ENCODE data around the gene SELENBP1. TPM values are rescaled to one million over a fixed set of nuclear protein-coding genes. Genes with fewer than 3 reads are reported as not detected.
"Not testable (repeated sequence)": the region's sequence is repeated elsewhere in the genome, so short reads cannot be mapped to it uniquely, and the experiment has no call there.

Gene SELENBP1
- total RNA-seq, 1 donor from 2014 or later = 74.6 TPM

DNA sequence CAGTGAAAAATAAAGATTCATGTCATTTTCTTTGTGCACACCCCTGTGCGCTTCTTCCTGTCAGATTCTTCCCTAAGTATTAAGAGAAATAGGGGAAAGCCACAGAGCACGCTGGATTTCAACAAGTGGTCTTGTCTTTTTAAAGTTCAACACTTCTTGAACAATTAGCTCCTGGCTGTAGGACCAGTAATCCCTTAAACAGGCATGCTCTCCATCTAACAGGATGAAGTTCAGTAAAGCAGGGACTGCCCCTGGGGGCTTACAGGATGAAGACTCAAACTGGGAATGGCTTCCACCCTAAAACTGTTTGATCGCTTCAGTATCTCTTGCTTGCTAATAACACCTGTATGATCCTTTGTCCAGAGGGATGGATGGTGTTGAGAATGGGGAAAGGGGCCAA, 31.1 kb upstream of the SELENBP1 start:
- Histone ChIP-seq H3K27me3 (ENCODE audit: control insufficient read depth in 3 of 3, insufficient read depth in 3 of 3, low read length in 3 of 3) (no peaks in the 10 kb centered on the region), H3K4me3 (ENCODE audit: low read length in 3 of 3) (no peak overlapping the region), H3K27ac (ENCODE audit: low read depth, low read length) (no peak overlapping the region), H3K36me3 (ENCODE audit: control insufficient read depth in 3 of 3, insufficient read depth in 3 of 3, low read length in 3 of 3) (peaks cover 60 to 76% (median 62%) of the 10 kb centered on the region in 3 donors), H3K4me1 (ENCODE audit: control insufficient read depth in 3 of 3, insufficient read depth in 3 of 3, low read length in 3 of 3) (peaks cover 13 to 17% (median 16%) of the 10 kb centered on the region in 3 donors), H3K9ac (ENCODE audit: low read depth in 1 of 3, low read length in 3 of 3) (no peak overlapping the region), H3K9me3 (ENCODE audit: control insufficient read depth in 3 of 3, low read length in 3 of 3) (no peaks in the 10 kb centered on the region)

DNA sequence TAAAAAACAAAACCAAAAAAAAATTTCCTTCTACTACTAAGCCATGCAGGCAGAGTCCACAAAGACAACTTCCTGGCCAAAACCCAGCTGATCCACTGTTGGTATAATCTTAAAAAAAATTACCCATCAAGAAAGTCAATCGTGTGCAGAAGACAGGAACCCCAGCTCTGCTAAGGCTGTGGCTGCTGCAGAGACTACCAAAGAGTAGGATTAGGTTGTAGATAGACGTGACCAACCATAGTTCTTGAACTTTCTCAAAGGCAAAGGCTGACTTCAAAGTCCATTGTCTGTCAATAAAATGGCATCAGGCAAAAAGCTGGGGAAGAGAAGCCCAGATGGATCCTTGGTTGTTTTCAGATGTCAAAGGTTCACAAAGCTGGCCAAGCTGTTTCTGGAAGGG, 30.3 kb upstream of the SELENBP1 start:
- Histone ChIP-seq H3K27ac (ENCODE audit: low read depth, low read length) (no peak overlapping the region), H3K4me1 (ENCODE audit: control insufficient read depth in 3 of 3, insufficient read depth in 3 of 3, low read length in 3 of 3) (peaks cover 13 to 17% (median 16%) of the 10 kb centered on the region in 3 donors), H3K9me3 (ENCODE audit: control insufficient read depth in 3 of 3, low read length in 3 of 3) (no peaks in the 10 kb centered on the region), H3K4me3 (ENCODE audit: low read length in 3 of 3) (no peak overlapping the region), H3K27me3 (ENCODE audit: control insufficient read depth in 3 of 3, insufficient read depth in 3 of 3, low read length in 3 of 3) (no peaks in the 10 kb centered on the region), H3K9ac (ENCODE audit: low read depth in 1 of 3, low read length in 3 of 3) (peak overlapping the region in 1 of 3 donors; percentile 10), H3K36me3 (ENCODE audit: control insufficient read depth in 3 of 3, insufficient read depth in 3 of 3, low read length in 3 of 3) (peaks cover 54 to 67% (median 54%) of the 10 kb centered on the region in 3 donors)

DNA sequence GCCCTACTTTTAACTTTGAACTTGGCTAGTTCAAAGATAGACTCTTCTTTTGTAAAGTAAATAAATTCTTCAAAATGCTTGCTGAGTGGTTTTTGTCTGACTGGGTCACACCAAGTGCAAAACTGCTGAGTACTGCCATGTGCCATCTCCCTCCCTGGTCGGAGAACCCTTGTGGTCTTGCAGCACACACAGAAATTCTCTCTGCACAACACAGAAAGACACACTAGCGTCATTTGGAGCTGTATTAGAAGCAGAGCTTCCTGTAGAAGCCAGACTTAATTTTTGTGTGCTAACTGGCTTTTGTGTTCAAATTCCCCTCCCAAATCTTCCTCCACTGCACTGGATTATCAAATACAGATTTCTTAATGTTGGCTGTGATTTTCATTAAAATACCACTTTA, 29.4 kb upstream of the SELENBP1 start:
- Histone ChIP-seq H3K4me3 (ENCODE audit: low read length in 3 of 3) (no peak overlapping the region), H3K36me3 (ENCODE audit: control insufficient read depth in 3 of 3, insufficient read depth in 3 of 3, low read length in 3 of 3) (peaks cover 45 to 60% (median 48%) of the 10 kb centered on the region in 3 donors), H3K9ac (ENCODE audit: low read depth in 1 of 3, low read length in 3 of 3) (no peak overlapping the region), H3K4me1 (ENCODE audit: control insufficient read depth in 3 of 3, insufficient read depth in 3 of 3, low read length in 3 of 3) (peaks cover 13 to 17% (median 16%) of the 10 kb centered on the region in 3 donors), H3K27ac (ENCODE audit: low read depth, low read length) (no peak overlapping the region), H3K27me3 (ENCODE audit: control insufficient read depth in 3 of 3, insufficient read depth in 3 of 3, low read length in 3 of 3) (no peaks in the 10 kb centered on the region), H3K9me3 (ENCODE audit: control insufficient read depth in 3 of 3, low read length in 3 of 3) (no peaks in the 10 kb centered on the region)

DNA sequence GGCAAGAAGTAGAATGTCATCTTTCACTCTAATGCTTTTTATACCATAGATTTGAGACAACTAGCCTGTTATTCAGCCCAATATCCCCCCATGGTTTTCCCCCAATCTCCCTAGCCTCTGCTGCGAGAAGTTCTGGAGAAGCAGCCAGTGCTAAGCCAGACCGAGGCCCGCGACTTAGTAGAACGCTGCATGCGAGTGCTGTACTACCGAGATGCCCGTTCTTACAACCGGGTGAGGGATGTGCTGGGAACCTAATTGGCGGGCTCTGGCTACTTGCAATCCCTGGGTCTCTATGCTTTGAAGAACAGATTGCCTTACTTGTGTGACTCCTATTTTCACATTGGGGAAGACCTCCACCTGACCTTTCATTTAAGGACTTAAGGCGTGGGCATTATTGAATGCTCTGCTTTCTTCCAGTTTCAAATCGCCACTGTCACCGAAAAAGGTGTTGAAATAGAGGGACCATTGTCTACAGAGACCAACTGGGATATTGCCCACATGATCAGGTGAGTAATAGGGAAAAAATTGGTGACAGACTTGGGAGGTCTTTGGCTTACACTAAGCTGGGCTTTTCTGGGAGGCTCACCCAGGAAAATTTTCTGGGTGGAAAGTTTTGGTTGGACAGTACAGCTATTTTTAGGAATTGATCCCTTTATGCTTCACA, 28.8 kb upstream of the SELENBP1 start:
- Histone ChIP-seq H3K4me1 (ENCODE audit: control insufficient read depth in 3 of 3, insufficient read depth in 3 of 3, low read length in 3 of 3) (peaks cover 13 to 17% (median 16%) of the 10 kb centered on the region in 3 donors), H3K9me3 (ENCODE audit: control insufficient read depth in 3 of 3, low read length in 3 of 3) (no peaks in the 10 kb centered on the region), H3K36me3 (ENCODE audit: control insufficient read depth in 3 of 3, insufficient read depth in 3 of 3, low read length in 3 of 3) (peaks cover 40 to 54% (median 44%) of the 10 kb centered on the region in 3 donors), H3K9ac (ENCODE audit: low read depth in 1 of 3, low read length in 3 of 3) (no peak overlapping the region), H3K27me3 (ENCODE audit: control insufficient read depth in 3 of 3, insufficient read depth in 3 of 3, low read length in 3 of 3) (no peaks in the 10 kb centered on the region), H3K4me3 (ENCODE audit: low read length in 3 of 3) (no peak overlapping the region), H3K27ac (ENCODE audit: low read depth, low read length) (no peak overlapping the region)

GRCh38 chr1:151399324-151400171, 27.0 kb upstream of the SELENBP1 start, which contains the start of gene PSMB4:
TSS of gene PSMB4 (plus strand) at chr1:151399573. CDS start at chr1:151399588, 15 bp downstream.
- H3K4me3 ChIP-seq (ENCODE audit: low read length in 3 of 3) = peak within 1 kb of the TSS; percentile 95 to 100 (median 99)

GRCh38 chr1:151396265-151396664, 23.8 kb upstream of the SELENBP1 start:
- H3K27ac ChIP-seq (ENCODE audit: low read depth, low read length); H3K9me3 ChIP-seq (ENCODE audit: control insufficient read depth in 3 of 3, low read length in 3 of 3); H3K4me3 ChIP-seq (ENCODE audit: low read length in 3 of 3); H3K27me3 ChIP-seq (ENCODE audit: control insufficient read depth in 3 of 3, insufficient read depth in 3 of 3, low read length in 3 of 3); H3K9ac ChIP-seq (ENCODE audit: low read depth in 1 of 3, low read length in 3 of 3): not testable (repeated sequence)
- peaks cover 10 to 14% (median 12%) of the 10 kb centered on the region in 3 donors for H3K36me3 ChIP-seq (ENCODE audit: control insufficient read depth in 3 of 3, insufficient read depth in 3 of 3, low read length in 3 of 3)
- peaks cover 10 to 16% (median 15%) of the 10 kb centered on the region in 3 donors for H3K4me1 ChIP-seq (ENCODE audit: control insufficient read depth in 3 of 3, insufficient read depth in 3 of 3, low read length in 3 of 3)

More at GRCh38 chr1:151399324-151400171, 27.0 kb upstream of the SELENBP1 start, which contains the start of gene PSMB4:
- H3K36me3 ChIP-seq (ENCODE audit: control insufficient read depth in 3 of 3, insufficient read depth in 3 of 3, low read length in 3 of 3) = peaks cover 25 to 37% (median 28%) of the 10 kb centered on the region in 3 donors
- no peaks in the 10 kb centered on the region for H3K27me3 ChIP-seq (ENCODE audit: control insufficient read depth in 3 of 3, insufficient read depth in 3 of 3, low read length in 3 of 3)
- peak within 1 kb of the TSS; percentile 95 for H3K27ac ChIP-seq (ENCODE audit: low read depth, low read length)
- H3K9ac ChIP-seq (ENCODE audit: low read depth in 1 of 3, low read length in 3 of 3) = peak within 1 kb of the TSS; percentile 93 to 98 (median 97)
- H3K9me3 ChIP-seq (ENCODE audit: control insufficient read depth in 3 of 3, low read length in 3 of 3) = no peaks in the 10 kb centered on the region
- peaks cover 13 to 17% (median 16%) of the 10 kb centered on the region in 3 donors for H3K4me1 ChIP-seq (ENCODE audit: control insufficient read depth in 3 of 3, insufficient read depth in 3 of 3, low read length in 3 of 3)

- Histone ChIP-seq H3K27ac (ENCODE audit: low read depth, low read length) (no peak overlapping the region), H3K27me3 (ENCODE audit: control insufficient read depth in 3 of 3, insufficient read depth in 3 of 3, low read length in 3 of 3) (no peaks in the 10 kb centered on the region), H3K4me3 (ENCODE audit: low read length in 3 of 3) (no peak overlapping the region), H3K9ac (ENCODE audit: low read depth in 1 of 3, low read length in 3 of 3) (no peak overlapping the region), H3K9me3 (ENCODE audit: control insufficient read depth in 3 of 3, low read length in 3 of 3) (no peaks in the 10 kb centered on the region), H3K4me1 (ENCODE audit: control insufficient read depth in 3 of 3, insufficient read depth in 3 of 3, low read length in 3 of 3) (no peaks in the 10 kb centered on the region), H3K36me3 (ENCODE audit: control insufficient read depth in 3 of 3, insufficient read depth in 3 of 3, low read length in 3 of 3) (no peaks in the 10 kb centered on the region)
Observed at GRCh38 chr1:151393583-151393982, 21.1 kb upstream of the SELENBP1 start.

DNA sequence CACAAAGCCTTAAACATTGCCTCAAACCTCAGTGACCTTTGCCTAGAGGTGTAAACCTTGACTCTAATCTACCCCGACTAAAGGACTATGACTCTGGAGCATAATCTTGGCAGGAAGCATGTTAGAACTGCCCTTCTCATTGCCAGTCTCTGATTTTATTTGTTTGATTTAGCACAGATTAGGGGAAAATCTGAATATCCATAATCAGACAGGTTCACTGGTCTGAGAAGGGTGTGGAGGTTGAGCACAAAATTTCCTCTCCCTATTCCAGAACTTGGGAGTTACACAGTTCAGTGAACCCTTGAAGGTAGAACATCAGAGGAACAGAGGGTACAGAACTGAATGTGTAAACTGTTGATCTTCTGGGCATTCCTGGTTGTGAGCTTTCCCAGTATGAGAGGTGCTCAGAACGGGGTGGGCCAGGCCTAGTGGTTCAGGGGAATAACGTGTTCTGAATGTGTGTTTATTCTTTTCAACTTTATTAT, 18.6 kb upstream of the SELENBP1 start:
- H3K4me1 ChIP-seq (ENCODE audit: control insufficient read depth in 3 of 3, insufficient read depth in 3 of 3, low read length in 3 of 3) = no peaks in the 10 kb centered on the region
- no peaks in the 10 kb centered on the region for H3K9me3 ChIP-seq (ENCODE audit: control insufficient read depth in 3 of 3, low read length in 3 of 3)
- H3K4me3 ChIP-seq (ENCODE audit: low read length in 3 of 3) = no peak overlapping the region
- no peaks in the 10 kb centered on the region for H3K36me3 ChIP-seq (ENCODE audit: control insufficient read depth in 3 of 3, insufficient read depth in 3 of 3, low read length in 3 of 3)
- H3K27ac ChIP-seq (ENCODE audit: low read depth, low read length) = no peak overlapping the region
- no peak overlapping the region for H3K9ac ChIP-seq (ENCODE audit: low read depth in 1 of 3, low read length in 3 of 3)
- H3K27me3 ChIP-seq (ENCODE audit: control insufficient read depth in 3 of 3, insufficient read depth in 3 of 3, low read length in 3 of 3) = no peaks in the 10 kb centered on the region

DNA sequence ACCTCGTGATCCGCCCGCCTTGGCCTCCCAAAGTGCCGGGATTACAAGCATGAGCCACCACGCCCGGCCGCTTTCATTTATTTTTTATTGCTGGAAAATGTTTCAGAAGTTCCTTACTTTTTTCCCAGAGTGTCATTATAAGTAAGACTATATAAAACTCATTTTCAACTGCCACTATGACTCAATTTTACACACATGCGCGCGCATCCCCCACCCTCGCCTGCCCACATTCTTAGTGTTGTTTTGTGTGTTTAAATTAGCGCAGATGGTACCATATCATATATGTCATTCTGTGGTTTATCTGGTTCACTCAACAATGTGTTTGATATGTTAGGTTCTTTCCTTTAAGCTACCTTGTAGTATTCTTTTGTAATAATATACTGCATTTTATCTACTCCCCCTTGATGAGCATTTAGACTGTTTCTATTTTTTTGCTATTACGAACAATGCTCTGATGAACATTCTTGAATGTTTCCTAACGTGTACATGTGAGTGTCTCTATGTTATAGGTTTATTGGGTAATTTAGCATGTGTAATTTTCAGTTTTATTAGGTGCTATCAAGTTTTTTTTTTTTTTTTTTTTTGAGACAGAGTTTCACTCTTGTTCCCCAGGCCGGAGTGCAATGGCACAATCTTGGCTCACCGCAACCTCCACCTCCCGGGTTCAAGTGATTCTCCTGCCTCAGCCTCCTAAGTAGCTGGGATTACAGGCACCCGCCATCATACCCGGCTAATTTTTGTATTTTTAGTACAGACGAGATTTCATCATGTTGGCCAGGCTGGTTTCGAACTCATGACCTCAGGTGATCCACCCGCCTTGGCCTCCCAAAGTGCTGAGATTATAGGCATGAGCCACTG, 17.9 kb upstream of the SELENBP1 start:
- not testable (repeated sequence) for H3K27ac ChIP-seq (ENCODE audit: low read depth, low read length); H3K9ac ChIP-seq (ENCODE audit: low read depth in 1 of 3, low read length in 3 of 3); H3K4me3 ChIP-seq (ENCODE audit: low read length in 3 of 3); H3K4me1 ChIP-seq (ENCODE audit: control insufficient read depth in 3 of 3, insufficient read depth in 3 of 3, low read length in 3 of 3); H3K36me3 ChIP-seq (ENCODE audit: control insufficient read depth in 3 of 3, insufficient read depth in 3 of 3, low read length in 3 of 3); H3K27me3 ChIP-seq (ENCODE audit: control insufficient read depth in 3 of 3, insufficient read depth in 3 of 3, low read length in 3 of 3); H3K9me3 ChIP-seq (ENCODE audit: control insufficient read depth in 3 of 3, low read length in 3 of 3)
